ENCODE results near the gene SCYGR5. TPM values are rescaled to one million over a fixed set of nuclear protein-coding genes. Genes with fewer than 3 reads are reported as not detected.

SCYGR5 gene
- total and polyA plus RNA-seq, 2 donors (not counting 3 experiments of a cell fraction or from before 2014, with no cell fraction given), result not detected

DNA sequence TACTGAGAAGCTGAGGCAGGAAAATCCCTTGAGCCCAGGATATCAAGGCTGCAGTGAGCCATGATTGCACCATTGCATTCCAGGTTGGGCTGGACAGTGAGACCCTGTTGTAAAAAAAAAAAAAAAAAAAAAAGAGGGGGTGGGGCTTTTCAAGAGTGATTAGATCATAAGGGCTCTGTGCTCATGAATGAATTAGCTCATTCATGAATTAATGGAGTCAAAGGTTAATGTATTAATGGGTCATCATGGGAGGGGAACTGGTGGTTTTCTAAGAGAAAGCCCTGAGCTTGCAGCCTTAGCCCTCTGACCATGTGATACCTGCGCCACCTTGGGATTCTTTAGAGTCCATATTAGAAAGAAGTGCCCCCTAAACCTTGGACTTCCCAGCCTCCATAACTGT is 46.7 kb downstream of the SCYGR5 start:
- DNase-seq (ENCODE audit: low read depth, low spot score) (no peak), FAIRE-seq (no peak)
- BruUV-seq (replicated peaks), result no TSS peak
- Histone ChIP-seq H3K9me3 (replicated peaks; ENCODE audit: control insufficient read depth, insufficient read depth, low read length) (no peaks in the 10 kb centered on the region), H3K36me3 (ENCODE audit: control insufficient read depth in 2 of 2, extremely low read depth in 1 of 2, insufficient read depth in 2 of 2, low read length in 2 of 2) (no peaks in the 10 kb centered on the region), H3K4me3 (replicated peaks in 1 of 3; ENCODE audit: insufficient read depth in 1 of 3, low read depth in 1 of 3, low read length in 3 of 3) (no peak overlapping the region), H3K9me1 (replicated peaks; ENCODE audit: control insufficient read depth, extremely low read depth, insufficient read depth, low read length) (no peaks in the 10 kb centered on the region), H3K9ac (replicated peaks; ENCODE audit: extremely low read depth, insufficient read depth, low read length) (no peak overlapping the region), H3K27me3 (ENCODE audit: control insufficient read depth in 2 of 2, insufficient read depth in 2 of 2, low read length in 2 of 2) (peaks cover 0 to 2% of the 10 kb centered on the region in 2 experiments), H3K27ac (ENCODE audit: insufficient read depth, low read depth, low read length) (no peak overlapping the region), H3K4me2 (ENCODE audit: insufficient read depth, low read length) (no peak overlapping the region), H3K79me2 (ENCODE audit: control insufficient read depth, insufficient read depth, low read length) (no peaks in the 10 kb centered on the region), H4K20me1 (replicated peaks; ENCODE audit: control insufficient read depth, extremely low read depth, insufficient read depth, low read length) (no peaks in the 10 kb centered on the region), H2AFZ (ENCODE audit: low read depth, low read length) (no peak overlapping the region), H3K4me1 (ENCODE audit: control insufficient read depth, extremely low read depth, insufficient read depth, low read length) (no peaks in the 10 kb centered on the region)
- dilution Hi-C loops (cut with MboI; ENCODE audit: extremely low pct_ligation_motif_present, low sequenced_read_pairs), result no loop called here
- TF ChIP-seq POLR2A (IDR thresholded peaks at IDR 0.05; ENCODE audit: low read depth, low read length) (no peak), FOS (IDR thresholded peaks at IDR 0.05; ENCODE audit: borderline replicate concordance, insufficient read depth, low read length) (no peak), MYC (IDR thresholded peaks at IDR 0.05; ENCODE audit: low read depth, low read length) (no peak), JUN (IDR thresholded peaks at IDR 0.05; ENCODE audit: borderline replicate concordance, insufficient read depth, insufficient read length, low read depth) (no peak), POLR2AphosphoS5 (IDR thresholded peaks at IDR 0.05; ENCODE audit: insufficient read depth, low read depth, low read length) (no peak), MAX (IDR thresholded peaks at IDR 0.05; ENCODE audit: insufficient read depth, insufficient read length) (no peak), GATA2 (IDR thresholded peaks at IDR 0.05; ENCODE audit: insufficient read depth, insufficient read length, low read depth, low read length) (no peak), EZH2 (IDR thresholded peaks at IDR 0.05; ENCODE audit: borderline replicate concordance, low read depth, low read length, severe bottlenecking) (no peak)
- TF ChIP-seq, protein P1, sequence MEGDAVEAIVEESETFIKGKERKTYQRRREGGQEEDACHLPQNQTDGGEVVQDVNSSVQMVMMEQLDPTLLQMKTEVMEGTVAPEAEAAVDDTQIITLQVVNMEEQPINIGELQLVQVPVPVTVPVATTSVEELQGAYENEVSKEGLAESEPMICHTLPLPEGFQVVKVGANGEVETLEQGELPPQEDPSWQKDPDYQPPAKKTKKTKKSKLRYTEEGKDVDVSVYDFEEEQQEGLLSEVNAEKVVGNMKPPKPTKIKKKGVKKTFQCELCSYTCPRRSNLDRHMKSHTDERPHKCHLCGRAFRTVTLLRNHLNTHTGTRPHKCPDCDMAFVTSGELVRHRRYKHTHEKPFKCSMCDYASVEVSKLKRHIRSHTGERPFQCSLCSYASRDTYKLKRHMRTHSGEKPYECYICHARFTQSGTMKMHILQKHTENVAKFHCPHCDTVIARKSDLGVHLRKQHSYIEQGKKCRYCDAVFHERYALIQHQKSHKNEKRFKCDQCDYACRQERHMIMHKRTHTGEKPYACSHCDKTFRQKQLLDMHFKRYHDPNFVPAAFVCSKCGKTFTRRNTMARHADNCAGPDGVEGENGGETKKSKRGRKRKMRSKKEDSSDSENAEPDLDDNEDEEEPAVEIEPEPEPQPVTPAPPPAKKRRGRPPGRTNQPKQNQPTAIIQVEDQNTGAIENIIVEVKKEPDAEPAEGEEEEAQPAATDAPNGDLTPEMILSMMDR (IDR thresholded peaks at IDR 0.05; ENCODE audit: extremely low read depth in 1 of 2, insufficient read depth in 1 of 2, low read depth in 1 of 2, low read length in 2 of 2), result no peak
- intact Hi-C loops (cut with micrococcal nuclease), result no loop called here
- ChIA-PET POLR2A (no interaction called here), CTCF (interaction anchor here (1.3 kb wide), 1 partner anchor 177 kb away, joined by 4 read pairs; no protein-coding TSS in a partner anchor)
